DOHH2 (cell line): Measurements from ENCODE around the gene TBC1D10B.
"Not testable (repeated sequence)": the region's sequence is repeated elsewhere in the genome, so short reads cannot be mapped to it uniquely, and the experiment has no call there.

Source experiments
- CTCF ChIP-seq: fragments of 200-600 bp; sonication (generic); IDR thresholded peaks from one replicate; pipeline ENCODE4 v1.5.1; 2014; ENCODE audit warnings: antibody characterized with exemption, mild to moderate bottlenecking, low read depth, low read length; ENCODE audit not compliant: poor library complexity, severe bottlenecking
- EZH2phosphoT487 ChIP-seq: fragments of 200-600 bp; sonication (generic); IDR thresholded peaks from 2 replicates; pipeline ENCODE4 v1.6.1; 2017; ENCODE audit warnings: borderline replicate concordance, mild to moderate bottlenecking, antibody characterized with exemption, low read length, moderate library complexity, mixed read lengths

GRCh38 chr16:30337964-30338357 lies 32.3 kb downstream of the TBC1D10B start:
- TF ChIP-seq CTCF, EZH2phosphoT487: not testable (repeated sequence)
